H1 (cell line): Measurements from ENCODE around the gene CCNYL1. TPM values are rescaled to one million over a fixed set of nuclear protein-coding genes. Genes with fewer than 3 reads are reported as not detected.
"Not testable (repeated sequence)": the region's sequence is repeated elsewhere in the genome, so short reads cannot be mapped to it uniquely, and the experiment has no call there.

ENCODE experiments used
- CTCF ChIA-PET: fragments of 300-600 bp; sonication (Branson Sonifier 250); formaldehyde crosslinking; loops from one replicate; lab custom pipeline; 2021; ENCODE audit not compliant: partially characterized antibody; lab: Charles Lee
- POLR2A ChIA-PET: fragments of 300-600 bp; sonication (Branson Sonifier 250); formaldehyde crosslinking; loops from one replicate; lab custom pipeline; 2021; ENCODE audit warnings: inconsistent platforms; ENCODE audit not compliant: partially characterized antibody; lab: Charles Lee
- DNase-seq, 2 experiments: peaks; one replicate each; pipeline versions ENCODE4 v3.0.0 to v3.0.0-alpha.2; 2010 to 2022; ENCODE audit warnings: low spot score in 2 of 2, low read depth in 1 of 2, mixed read lengths in 1 of 2
- FAIRE-seq: peaks from 2 replicates; lab custom pipeline; 2011; peaks lifted over from hg19 to GRCh38; lab: Jason Lieb, UNC
- H2AFZ ChIP-seq: 2 replicates; pipeline ENCODE4 v1.8.1; 2012; ENCODE audit warnings: low read length, inconsistent platforms
- H2AK5ac ChIP-seq: 2 replicates; pipeline ENCODE4 v1.6.1; 2013; ENCODE audit warnings: low read depth, low read length
- H2BK120ac ChIP-seq: replicated peaks from 2 replicates; pipeline ENCODE3; 2013; ENCODE audit warnings: low read depth, low read length, inconsistent platforms
- H2BK12ac ChIP-seq: 2 replicates; pipeline ENCODE4 v1.6.1; 2013; ENCODE audit warnings: low read depth, low read length
- H2BK15ac ChIP-seq: 2 replicates; pipeline ENCODE4 v1.6.1; 2013; ENCODE audit warnings: low read length
- H2BK20ac ChIP-seq: 2 replicates; pipeline ENCODE4 v1.6.1; 2013; ENCODE audit warnings: low read length
- H2BK5ac ChIP-seq: 2 replicates; pipeline ENCODE4 v1.6.1; 2013; ENCODE audit warnings: low read depth, low read length
- H3K14ac ChIP-seq: 2 replicates; pipeline ENCODE4 v1.6.1; 2013; ENCODE audit warnings: inconsistent platforms; ENCODE audit not compliant: insufficient read length
- H3K18ac ChIP-seq: 2 replicates; pipeline ENCODE4 v1.6.1; 2013; ENCODE audit warnings: low read length; ENCODE audit errors: extremely low read depth
- H3K23ac ChIP-seq: 2 replicates; pipeline ENCODE4 v1.6.1; 2013; ENCODE audit warnings: inconsistent platforms; ENCODE audit not compliant: insufficient read length
- H3K23me2 ChIP-seq: 2 replicates; pipeline ENCODE4 v1.6.1; 2013; ENCODE audit warnings: low read depth, low read length
- H3K27ac ChIP-seq: 2 replicates; pipeline ENCODE4 v1.6.1; 2011; ENCODE audit warnings: low read depth, low read length, inconsistent platforms
- H3K27me3 ChIP-seq, 4 experiments: replicated peaks in 1 of 4; 1 replicate in 1 of 4; 2 replicates in 3 of 4; pipeline versions ENCODE4 v1.6.1 to v1.8.1; 2011 to 2013; ENCODE audit warnings: low read length in 3 of 4, mild to moderate bottlenecking in 3 of 4, inconsistent platforms in 2 of 4, mixed read lengths in 2 of 4, moderate library complexity in 1 of 4; ENCODE audit not compliant: control insufficient read depth in 3 of 4, insufficient read depth in 3 of 4; ENCODE audit errors: extremely low read depth in 1 of 4
- H3K36me3 ChIP-seq, 4 experiments: 2 replicates each; pipeline versions ENCODE4 v1.6.1 to v1.8.1; 2011 to 2013; ENCODE audit warnings: mild to moderate bottlenecking in 4 of 4, low read length in 3 of 4, moderate library complexity in 2 of 4, control low read depth in 1 of 4, inconsistent platforms in 1 of 4; ENCODE audit not compliant: insufficient read depth in 4 of 4, control insufficient read depth in 2 of 4
- H3K4ac ChIP-seq: replicated peaks from 2 replicates; pipeline ENCODE3; 2013; ENCODE audit warnings: low read length, low read depth, mixed read lengths, inconsistent platforms; ENCODE audit not compliant: insufficient read length
- H3K4me1 ChIP-seq, 4 experiments: replicated peaks in 1 of 4; 1 replicate in 1 of 4; 2 replicates in 3 of 4; pipeline versions ENCODE4 v1.6.1 to v1.8.1; 2011 to 2013; ENCODE audit warnings: low read length in 3 of 4, inconsistent platforms in 2 of 4, mixed read lengths in 1 of 4; ENCODE audit not compliant: insufficient read depth in 4 of 4, control insufficient read depth in 3 of 4
- H3K4me2 ChIP-seq, 2 experiments: 2 replicates each; pipeline versions ENCODE4 v1.6.1 to v1.8.1; 2011 to 2013; ENCODE audit warnings: low read depth in 2 of 2, low read length in 2 of 2, control low read depth in 1 of 2, inconsistent platforms in 1 of 2, mild to moderate bottlenecking in 1 of 2; ENCODE audit not compliant: insufficient read depth in 1 of 2
- H3K4me3 ChIP-seq, 4 experiments: fragments of 200-600, 300-600 bp in 1 of 4; sonication (generic), shearing (Covaris generic), sonication (Bioruptor Twin) in 1 of 4; 2 replicates each; pipeline versions ENCODE4 v1.5.1 to v1.8.1; 2011 to 2016; ENCODE audit warnings: low read length in 4 of 4, low read depth in 3 of 4, control low read depth in 2 of 4, inconsistent platforms in 2 of 4, mild to moderate bottlenecking in 2 of 4, mixed read lengths in 1 of 4, moderate library complexity in 1 of 4; ENCODE audit not compliant: insufficient read depth in 2 of 4; ENCODE audit errors: extremely low read depth in 1 of 4
- H3K56ac ChIP-seq: replicated peaks from 2 replicates; pipeline ENCODE3; 2013; ENCODE audit warnings: low read depth, mild to moderate bottlenecking, mixed read lengths, low read length, inconsistent platforms; ENCODE audit not compliant: insufficient read length
- H3K79me1 ChIP-seq: 2 replicates; pipeline ENCODE4 v1.6.1; 2013; ENCODE audit warnings: low read depth, low read length, control low read depth
- H3K79me2 ChIP-seq, 2 experiments: 2 replicates each; pipeline versions ENCODE4 v1.6.1 to v1.8.1; 2012 to 2013; ENCODE audit warnings: low read length in 2 of 2, mild to moderate bottlenecking in 2 of 2, inconsistent platforms in 1 of 2; ENCODE audit not compliant: insufficient read depth in 2 of 2, control insufficient read depth in 1 of 2
- H3K9ac ChIP-seq, 4 experiments: replicated peaks in 1 of 4; 1 replicate in 1 of 4; 2 replicates in 3 of 4; pipeline versions ENCODE4 v1.6.1 to v1.8.1; 2011 to 2013; ENCODE audit warnings: low read depth in 3 of 4, low read length in 3 of 4, control low read depth in 2 of 4, mild to moderate bottlenecking in 2 of 4, moderate library complexity in 2 of 4, inconsistent platforms in 1 of 4; ENCODE audit errors: extremely low read depth in 1 of 4
- H3K9me3 ChIP-seq, 2 experiments: 2 replicates each; pipeline versions ENCODE4 v1.6.1 to v1.8.1; 2012 to 2013; ENCODE audit warnings: mild to moderate bottlenecking in 2 of 2, moderate library complexity in 2 of 2, control low read depth in 1 of 2, inconsistent platforms in 1 of 2, low read depth in 1 of 2, low read length in 1 of 2, mixed read lengths in 1 of 2; ENCODE audit not compliant: insufficient read depth in 2 of 2
- H4K20me1 ChIP-seq, 2 experiments: replicated peaks in 1 of 2; 2 replicates each; pipeline versions ENCODE3 to v1.8.1; 2011 to 2013; ENCODE audit warnings: inconsistent platforms in 2 of 2, low read length in 2 of 2, mild to moderate bottlenecking in 1 of 2; ENCODE audit not compliant: insufficient read depth in 2 of 2, control insufficient read depth in 1 of 2
- H4K5ac ChIP-seq: 2 replicates; pipeline ENCODE4 v1.6.1; 2013; ENCODE audit warnings: low read length, low read depth, mixed read lengths, inconsistent platforms; ENCODE audit not compliant: insufficient read length
- H4K8ac ChIP-seq: 2 replicates; pipeline ENCODE4 v1.8.0; 2013; ENCODE audit warnings: mild to moderate bottlenecking, moderate library complexity, low read length, inconsistent platforms; ENCODE audit not compliant: insufficient read depth; ENCODE audit errors: extremely low read depth
- H4K91ac ChIP-seq: replicated peaks from 2 replicates; pipeline ENCODE3; 2013; ENCODE audit warnings: low read length, mixed read lengths, inconsistent platforms; ENCODE audit not compliant: insufficient read length
- WGBS, 2 experiments: shearing (Covaris generic) in 1 of 2; methylation state at CpG; one replicate each; pipeline versions ENCODE4 v1.1.6 to v1.1.7; 2013 to 2015; ENCODE audit warnings: low lambda C conversion rate in 2 of 2, mixed read lengths in 2 of 2, inconsistent platforms in 1 of 2, low coverage in 1 of 2, missing lambda C conversion rate in 1 of 2; ENCODE audit not compliant: insufficient replicate concordance in 2 of 2, insufficient coverage in 1 of 2, insufficient read length in 1 of 2; ENCODE audit errors: extremely low coverage in 1 of 2, missing lambda C conversion rate in 1 of 2; 5-methylcytosine and 5-hydroxymethylcytosine counted together
- polyA plus RNA-seq, 7 experiments: library from polyadenylated mRNA; depleted of rRNA in 3 of 7; stranded (reverse) in 5 of 7; unstranded in 2 of 7; fragments of >200 nt in 5 of 7; fragments of 200-250 nt in 2 of 7; gene quantifications; 1 replicate in 5 of 7; 2 replicates in 1 of 7; 4 replicates in 1 of 7; pipeline versions ENCODE4 v1.2.1 to v1.2.3, GENCODE V29; 2011 to 2013; ENCODE audit warnings: missing spikeins in 2 of 7, mixed read lengths in 2 of 7
- total RNA-seq: library from RNA; stranded (reverse); fragmentation: NEBNext Ultra II Directional; extraction: Animal tissue kit (Norgen Biotek cat#: 25700); gene quantifications from 2 replicates; pipeline ENCODE4 v1.2.1, GENCODE V29; 2021

Gene CCNYL1
- total and polyA plus RNA-seq, 2 of the 8 experiments (the other 6 are each of a cell fraction or from before 2014, with no cell fraction given) = 13.3 to 35.4 TPM

GRCh38 chr2:207690845-207691461 lies 20.5 kb upstream of the CCNYL1 start:
- H3K4me1 ChIP-seq, H3K23ac ChIP-seq, H3K4ac ChIP-seq, H3K9ac ChIP-seq, H4K20me1 ChIP-seq, H2BK120ac ChIP-seq, H4K5ac ChIP-seq, H3K79me2 ChIP-seq, H3K4me2 ChIP-seq, H3K4me3 ChIP-seq, H4K91ac ChIP-seq, H2AFZ ChIP-seq, H3K14ac ChIP-seq, POLR2A ChIA-PET, H3K79me1 ChIP-seq, H2BK5ac ChIP-seq, H2AK5ac ChIP-seq, H4K8ac ChIP-seq, FAIRE-seq, H3K56ac ChIP-seq, H3K23me2 ChIP-seq, H3K36me3 ChIP-seq, DNase-seq, H2BK20ac ChIP-seq, H3K18ac ChIP-seq, H2BK12ac ChIP-seq, H3K27ac ChIP-seq, H2BK15ac ChIP-seq, H3K27me3 ChIP-seq, H3K9me3 ChIP-seq: not testable (repeated sequence)
- WGBS, 2 experiments = 88% methylated on average over 15 of the region's 16 CpGs; no CpG with 5 or more reads in 1 of the 2 experiments
- CTCF ChIA-PET = interaction anchor here (0.7 to 7.7 kb wide), 12 partner anchors 13 to 889 kb away, joined by 3 to 85 read pairs (median 8); partner anchors contain the start of genes CCNYL1 and METTL21A
